ENCODE measurements around the gene SCN1A.
"Not testable (repeated sequence)": the region's sequence is repeated elsewhere in the genome, so short reads cannot be mapped to it uniquely, and the experiment has no call there.

The SCN1A gene

GRCh38 chr2:166127217-166128155, at the start of gene SCN1A:
Gene SCN1A, minus strand, starts transcription at chr2:166128020. Its CDS starts 54,399 bp downstream, at chr2:166073621.
- DNase-seq = peak in 24 of 56 donors; percentile 3 to 44 (median 18)

DNA sequence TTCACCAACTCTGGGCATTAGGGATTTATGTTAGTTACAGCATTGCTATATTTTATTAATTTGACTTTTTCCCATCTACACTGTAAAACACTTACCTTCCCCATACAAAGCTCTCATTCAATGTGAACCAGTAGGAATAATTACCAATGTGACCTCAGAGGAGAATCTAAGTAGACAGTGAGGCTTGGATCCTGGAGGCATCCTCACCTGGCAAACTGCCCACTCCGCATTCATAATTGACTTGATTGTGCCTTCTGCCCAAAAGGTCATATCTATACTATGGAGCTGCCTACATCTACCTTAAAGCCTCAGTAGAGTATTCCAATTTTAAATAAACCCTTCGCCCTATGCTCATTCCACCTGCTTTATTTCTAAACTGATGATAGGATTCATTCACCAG, 45.4 kb upstream of the SCN1A start:
- peak in 1 of 56 donors; percentile 0 for DNase-seq

DNA sequence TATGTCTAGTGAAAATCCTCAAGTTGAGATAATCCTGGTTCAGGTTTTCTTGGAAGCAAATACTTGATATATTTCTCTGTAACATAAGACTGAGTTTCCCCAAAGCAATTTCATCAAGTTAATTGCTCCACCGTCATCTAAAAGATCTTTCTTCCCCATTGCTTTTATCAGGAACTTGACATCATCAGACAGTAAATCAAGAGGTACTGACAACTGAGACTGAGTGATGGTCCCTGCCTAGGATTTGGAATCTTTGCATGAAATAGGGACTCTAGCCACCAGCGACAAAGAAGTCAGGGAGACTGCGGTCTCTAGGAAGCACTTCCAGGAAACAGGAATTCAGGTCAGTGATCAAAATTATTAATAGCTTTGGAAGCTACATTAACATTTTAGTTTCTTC, 43.4 kb upstream of the SCN1A start:
- DNase-seq = no peak

DNA sequence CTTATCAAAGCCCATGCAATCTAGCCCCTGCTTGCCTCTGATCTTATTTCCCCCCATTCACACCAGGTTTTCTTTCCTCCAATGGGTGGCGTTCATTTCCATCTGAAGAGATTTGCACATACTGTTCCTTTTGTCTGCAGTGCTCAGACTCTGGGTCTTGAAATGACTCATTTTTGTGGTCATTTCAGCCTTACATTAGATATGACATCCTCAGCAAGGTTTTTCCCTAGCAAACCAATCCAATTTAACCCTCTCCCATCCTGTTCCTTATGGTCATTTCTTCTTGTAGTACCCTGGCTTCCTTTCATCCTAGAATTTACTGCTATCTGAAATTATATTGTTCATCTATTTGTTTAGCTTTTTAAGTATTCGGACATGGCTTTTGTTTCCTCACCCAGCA, 42.5 kb upstream of the SCN1A start:
- DNase-seq = no peak

GRCh38 chr2:166167449-166167848, 39.6 kb upstream of the SCN1A start:
- DNase-seq = no peak

- DNase-seq = no peak
Measured at GRCh38 chr2:166163775-166164174, 36.0 kb upstream of the SCN1A start.

DNA sequence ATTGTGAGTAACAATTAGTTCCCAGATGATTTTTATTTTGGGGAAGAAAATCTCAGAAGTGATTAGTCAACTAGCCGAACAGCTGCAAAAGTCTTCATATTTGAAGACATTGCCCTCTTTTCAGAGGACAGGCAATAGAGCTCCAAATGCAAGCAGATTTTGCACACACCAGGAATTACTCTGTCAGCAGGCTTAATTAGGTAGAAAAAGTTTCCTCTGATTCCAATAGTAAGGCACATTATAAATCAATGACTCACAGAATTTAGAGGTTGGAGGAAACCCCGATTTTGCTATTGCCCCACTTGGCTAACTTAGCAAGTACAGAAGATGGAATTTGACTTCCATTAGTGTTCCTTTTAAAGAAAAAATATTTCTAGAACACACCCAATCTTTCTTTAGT, 30.7 kb upstream of the SCN1A start:
- DNase-seq = no peak

GRCh38 chr2:166157578-166157977, 29.8 kb upstream of the SCN1A start:
- DNase-seq = no peak

- DNase-seq = no peak
Measured at GRCh38 chr2:166156985-166157490, 29.2 kb upstream of the SCN1A start.

GRCh38 chr2:166155589-166155988, 27.8 kb upstream of the SCN1A start:
- no peak for DNase-seq

GRCh38 chr2:166154685-166155338, 27.0 kb upstream of the SCN1A start:
- no peak for DNase-seq

GRCh38 chr2:166152064-166152463, 24.2 kb upstream of the SCN1A start:
- no peak for DNase-seq

DNA sequence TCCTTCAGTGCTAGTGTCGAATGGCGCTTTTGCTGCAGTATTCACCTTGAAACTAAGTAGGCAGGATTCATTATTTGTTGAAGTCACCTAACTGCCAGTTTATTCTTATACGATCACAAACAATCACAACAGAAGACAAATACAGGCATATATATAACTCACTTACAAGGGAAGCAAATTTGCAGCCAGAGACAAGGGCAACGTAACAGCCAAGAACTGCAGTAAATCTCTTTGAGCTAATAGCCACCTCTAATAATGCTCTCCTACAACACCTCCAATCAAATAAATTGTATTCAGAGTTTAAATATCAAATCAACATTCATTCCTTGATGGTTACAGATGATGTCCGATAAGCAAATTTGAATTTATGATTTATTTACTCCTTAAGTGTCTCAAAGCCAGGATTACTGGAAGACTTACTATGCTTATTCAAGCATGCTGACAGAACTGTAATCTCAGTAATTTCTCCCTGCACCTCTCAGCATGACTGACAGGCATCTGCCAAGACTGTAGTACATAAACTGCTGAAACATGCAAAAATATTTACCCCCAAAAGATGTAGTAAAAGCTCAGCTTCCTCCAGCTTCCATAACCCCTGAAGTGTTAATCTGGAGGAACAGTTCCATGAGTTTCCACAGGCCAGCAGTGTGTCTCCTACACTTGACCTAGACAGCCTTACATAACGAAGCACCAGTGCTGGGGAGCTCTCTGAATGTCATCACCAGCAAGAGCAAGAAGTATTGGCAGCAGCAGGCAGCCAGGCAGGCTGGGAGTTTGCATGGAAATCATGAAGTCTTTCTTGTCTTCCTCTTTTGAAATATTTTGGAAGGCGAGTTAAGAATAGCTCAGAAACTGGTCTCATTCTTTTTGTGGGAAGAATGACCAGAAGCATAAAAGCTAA, 20.9 kb upstream of the SCN1A start:
- DNase-seq = peak in 1 of 56 donors; percentile 17

DNA sequence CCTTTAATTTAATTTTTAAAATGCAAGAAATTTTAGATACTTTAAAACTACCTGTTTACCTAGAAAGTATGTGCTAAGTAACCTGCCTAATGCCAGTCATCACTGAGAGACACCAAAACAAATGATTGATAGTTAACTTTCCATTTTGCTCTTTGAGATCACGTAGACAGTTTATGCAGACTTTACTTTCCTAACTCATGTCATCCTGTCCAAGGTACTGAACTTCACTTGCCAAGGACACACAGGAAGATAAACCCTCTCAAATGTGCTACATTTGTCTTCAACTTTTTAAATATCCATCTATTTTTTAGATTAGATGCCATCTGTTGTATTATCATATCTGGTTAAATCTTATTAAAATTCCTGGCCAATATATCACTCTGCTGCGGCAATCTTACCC, 20.1 kb upstream of the SCN1A start:
- no peak for DNase-seq

- no peak for DNase-seq
Measured at GRCh38 chr2:166144071-166144470, 16.3 kb upstream of the SCN1A start.

DNA sequence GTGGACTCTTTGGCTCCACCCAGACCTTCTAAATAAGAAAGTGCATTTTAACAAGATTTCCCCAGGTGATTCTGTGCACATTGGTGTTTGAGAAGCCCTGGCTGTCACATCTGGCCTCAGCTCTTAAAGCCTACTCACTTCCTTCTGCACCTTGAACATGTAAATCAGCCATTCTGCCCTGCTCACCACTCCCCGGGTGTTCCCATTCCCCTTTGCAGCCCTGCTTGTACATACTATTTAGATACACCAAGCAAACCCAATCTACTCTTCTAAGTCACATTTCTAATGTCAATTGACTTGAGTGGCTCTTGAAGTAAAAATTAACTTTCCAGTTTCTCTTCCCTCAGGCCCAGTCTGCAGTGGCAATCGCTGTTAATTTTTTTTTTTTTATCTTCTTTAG, 13.1 kb upstream of the SCN1A start:
- DNase-seq = no peak

GRCh38 chr2:166140475-166140874, 12.7 kb upstream of the SCN1A start:
- no peak for DNase-seq

DNA sequence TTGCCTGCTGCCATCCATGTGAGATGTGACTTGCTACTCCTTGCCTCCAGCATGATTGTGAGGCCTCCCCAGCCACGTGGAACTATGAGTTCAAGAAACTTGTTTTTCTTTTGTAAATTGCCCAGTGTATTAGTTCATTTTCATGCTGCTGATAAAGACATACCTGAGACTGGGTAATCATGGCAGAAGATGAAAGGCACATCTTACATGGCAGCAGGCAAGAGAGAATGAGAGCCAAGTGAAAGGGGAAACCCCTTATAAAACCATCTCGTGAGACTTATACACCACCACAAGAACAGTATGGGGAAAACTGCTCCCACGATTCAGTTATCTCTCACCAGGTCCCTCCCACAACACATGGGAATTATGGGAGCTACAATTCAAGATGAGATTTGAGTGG, 11.7 kb upstream of the SCN1A start:
- DNase-seq = not testable (repeated sequence)

DNA sequence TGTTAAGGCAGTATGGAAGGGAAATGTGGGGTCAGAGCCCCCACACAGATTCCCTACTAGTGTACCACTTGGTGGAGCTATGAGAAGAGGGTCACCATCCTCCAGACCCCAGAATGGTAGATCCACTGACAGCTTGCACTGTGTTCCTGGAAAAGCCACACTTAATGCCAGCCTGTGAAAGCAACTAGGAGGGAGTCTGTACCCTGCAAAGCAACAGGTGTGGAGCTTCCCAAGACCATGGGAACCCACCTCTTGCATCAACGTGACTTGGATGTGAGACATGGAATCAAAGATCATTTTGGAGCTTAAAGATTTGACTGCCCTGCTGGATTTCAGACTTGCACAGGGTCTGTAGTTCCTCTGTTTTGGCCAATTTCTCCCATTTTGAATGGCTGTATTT, 10.8 kb upstream of the SCN1A start:
- no peak for DNase-seq

DNA sequence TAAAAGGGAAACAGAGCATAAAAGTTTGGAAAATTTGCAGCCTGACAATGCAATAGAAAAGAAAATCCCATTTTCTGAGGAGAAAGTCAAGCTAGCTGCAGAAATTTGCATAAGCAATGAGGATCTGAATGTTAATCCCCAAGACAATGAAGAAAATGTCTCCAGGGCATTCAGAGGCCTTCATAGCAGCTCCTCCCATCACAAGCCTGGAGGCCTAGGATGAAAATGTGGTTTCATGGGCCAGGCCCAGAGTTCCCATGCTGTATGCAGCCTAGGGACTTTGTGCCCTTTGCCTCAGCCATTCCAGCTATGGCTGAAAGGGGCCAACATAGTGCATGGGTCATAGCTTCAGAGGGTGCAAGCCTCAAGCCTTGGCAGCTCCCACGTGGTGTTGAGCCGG, 10.3 kb upstream of the SCN1A start:
- DNase-seq = no peak

DNA sequence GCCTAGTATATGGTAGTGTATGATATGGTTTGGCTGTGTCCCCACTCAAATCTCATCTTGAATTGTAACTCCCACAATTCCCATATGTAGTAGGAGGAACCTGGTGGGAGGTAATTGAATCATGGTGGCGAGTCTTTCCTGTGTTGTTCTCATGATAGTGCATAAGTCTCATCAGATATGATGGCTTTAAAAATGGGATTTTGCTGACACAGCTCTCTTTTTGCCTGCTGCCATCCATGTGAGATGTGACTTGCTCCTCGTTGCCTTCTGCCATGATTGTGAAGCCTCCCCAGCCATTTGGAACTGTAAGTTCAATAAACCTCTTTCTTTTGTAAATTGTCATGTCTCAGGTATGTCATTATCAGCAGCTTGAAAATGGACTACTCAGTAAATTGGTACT, 9.5 kb upstream of the SCN1A start:
- no peak for DNase-seq

Measured in amygdala (tissue), 56 donors.